Eye (tissue), 1 donor: ENCODE results near the gene SOS2.

ENCODE experiments used
- DNase-seq: peaks from one replicate; pipeline ENCODE4 v3.0.0-alpha.2; 2015

Gene SOS2

GRCh38 chr14:50113381-50114035, 117.9 kb downstream of the SOS2 start:
- no peak for DNase-seq

- no peak for DNase-seq
Measured at GRCh38 chr14:50110323-50111037, 120.9 kb downstream of the SOS2 start.

- DNase-seq, result no peak
Measured at GRCh38 chr14:50109342-50109741, 122.0 kb downstream of the SOS2 start.

- DNase-seq, result no peak
Measured at GRCh38 chr14:50107850-50108249, 123.5 kb downstream of the SOS2 start.

GRCh38 chr14:50106178-50106577, 125.2 kb downstream of the SOS2 start:
- no peak for DNase-seq

- no peak for DNase-seq
Measured at GRCh38 chr14:50103558-50103957, 127.8 kb downstream of the SOS2 start.

GRCh38 chr14:50101417-50101816, 130.0 kb downstream of the SOS2 start:
- no peak for DNase-seq

- DNase-seq, result no peak
Measured at GRCh38 chr14:50100805-50101204, 130.6 kb downstream of the SOS2 start.

- no peak for DNase-seq
Measured at GRCh38 chr14:50099335-50099734, 132.0 kb downstream of the SOS2 start.

- no peak for DNase-seq
Measured at GRCh38 chr14:50095895-50096294, 135.5 kb downstream of the SOS2 start.

- DNase-seq, result no peak
Measured at GRCh38 chr14:50094056-50094755, 137.2 kb downstream of the SOS2 start.

GRCh38 chr14:50093496-50093895, 137.9 kb downstream of the SOS2 start:
- DNase-seq, result no peak

GRCh38 chr14:50092006-50092555, 139.3 kb downstream of the SOS2 start:
- DNase-seq, result no peak

- DNase-seq, result no peak
Measured at GRCh38 chr14:50091240-50091913, 140.0 kb downstream of the SOS2 start.

- no peak for DNase-seq
Measured at GRCh38 chr14:50089208-50089607, 142.2 kb downstream of the SOS2 start.

GRCh38 chr14:50088731-50089130, 142.6 kb downstream of the SOS2 start:
- no peak for DNase-seq

GRCh38 chr14:50088117-50088515, 143.3 kb downstream of the SOS2 start:
- DNase-seq, result no peak

- no peak for DNase-seq
Measured at GRCh38 chr14:50087341-50088116, 143.8 kb downstream of the SOS2 start.

- no peak for DNase-seq
Measured at GRCh38 chr14:50086321-50086711, 145.1 kb downstream of the SOS2 start.

GRCh38 chr14:50085570-50086320, 145.6 kb downstream of the SOS2 start:
- DNase-seq, result no peak

GRCh38 chr14:50084666-50085065, 146.7 kb downstream of the SOS2 start:
- no peak for DNase-seq
